Prostate gland (tissue), 2 donors: ENCODE data around the gene C1orf105.

Experiments
- POLR2A ChIP-seq: fragments of 450-650 bp; IDR thresholded peaks from one replicate; pipeline ENCODE4 v1.6.1; 2016; ENCODE audit warnings: antibody characterized with exemption, mild to moderate bottlenecking
- TF ChIP-seq, protein P1 (sequence below), 4 experiments: fragments of 200-600 bp in 2 of 4; fragments of 450-650 bp in 2 of 4; sonication (generic) in 2 of 4; IDR thresholded peaks; 1 replicate in 3 of 4; 2 replicates in 1 of 4; pipeline ENCODE4 v1.5.1; 2016 to 2019; ENCODE audit warnings: antibody characterized with exemption in 4 of 4, mild to moderate bottlenecking in 2 of 4, moderate library complexity in 2 of 4

- TF ChIP-seq, protein P1, sequence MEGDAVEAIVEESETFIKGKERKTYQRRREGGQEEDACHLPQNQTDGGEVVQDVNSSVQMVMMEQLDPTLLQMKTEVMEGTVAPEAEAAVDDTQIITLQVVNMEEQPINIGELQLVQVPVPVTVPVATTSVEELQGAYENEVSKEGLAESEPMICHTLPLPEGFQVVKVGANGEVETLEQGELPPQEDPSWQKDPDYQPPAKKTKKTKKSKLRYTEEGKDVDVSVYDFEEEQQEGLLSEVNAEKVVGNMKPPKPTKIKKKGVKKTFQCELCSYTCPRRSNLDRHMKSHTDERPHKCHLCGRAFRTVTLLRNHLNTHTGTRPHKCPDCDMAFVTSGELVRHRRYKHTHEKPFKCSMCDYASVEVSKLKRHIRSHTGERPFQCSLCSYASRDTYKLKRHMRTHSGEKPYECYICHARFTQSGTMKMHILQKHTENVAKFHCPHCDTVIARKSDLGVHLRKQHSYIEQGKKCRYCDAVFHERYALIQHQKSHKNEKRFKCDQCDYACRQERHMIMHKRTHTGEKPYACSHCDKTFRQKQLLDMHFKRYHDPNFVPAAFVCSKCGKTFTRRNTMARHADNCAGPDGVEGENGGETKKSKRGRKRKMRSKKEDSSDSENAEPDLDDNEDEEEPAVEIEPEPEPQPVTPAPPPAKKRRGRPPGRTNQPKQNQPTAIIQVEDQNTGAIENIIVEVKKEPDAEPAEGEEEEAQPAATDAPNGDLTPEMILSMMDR (IDR thresholded peaks at IDR 0.05), result no peak
- no peak for TF ChIP-seq POLR2A
Observed at GRCh38 chr1:172467446-172467845, 47.0 kb downstream of the C1orf105 start.
